ENCODE measurements around the gene PRSS56. TPM values are rescaled to one million over a fixed set of nuclear protein-coding genes. Genes with fewer than 3 reads are reported as not detected.
"Not testable (repeated sequence)": the region's sequence is repeated elsewhere in the genome, so short reads cannot be mapped to it uniquely, and the experiment has no call there.

Gene PRSS56
- total RNA-seq, 2 experiments from 2014 or later = not detected

- Mint-ChIP-seq H3K36me3 (no peaks in the 10 kb centered on the region), H3K4me1 (peaks cover 9% of the 10 kb centered on the region), H3K27me3 (peaks cover 43% of the 10 kb centered on the region), H3K27ac (no peak overlapping the region), H3K4me3 (no peak overlapping the region), H3K9me3 (no peaks in the 10 kb centered on the region)
- no peak for DNase-seq
Measured at GRCh38 chr2:232524771-232525170, 4.6 kb downstream of the PRSS56 start.

GRCh38 chr2:232525199-232525598 lies 5.0 kb downstream of the PRSS56 start:
- Mint-ChIP-seq H3K27me3 (peaks cover 41% of the 10 kb centered on the region), H3K27ac (no peak overlapping the region), H3K4me3 (no peak overlapping the region), H3K36me3 (no peaks in the 10 kb centered on the region), H3K4me1 (peaks cover 9% of the 10 kb centered on the region), H3K9me3 (no peaks in the 10 kb centered on the region)
- no peak for DNase-seq

- peaks cover 41% of the 10 kb centered on the region for H3K27me3 Mint-ChIP-seq
- no peak within 1 kb of the TSS for H3K4me3 Mint-ChIP-seq
- no peaks in the 10 kb centered on the region for H3K36me3 Mint-ChIP-seq
- no peaks in the 10 kb centered on the region for H3K9me3 Mint-ChIP-seq
- H3K4me1 Mint-ChIP-seq = peaks cover 9% of the 10 kb centered on the region
- no peak within 1 kb of the TSS for H3K27ac Mint-ChIP-seq
- no peak for DNase-seq
Measured at GRCh38 chr2:232525791-232526371, 5.7 kb downstream of the PRSS56 start, which contains the start of gene CHRND. Gene CHRND (plus strand): TSS chr2:232526160. CDS start chr2:232526216, 56 bp downstream.

- H3K4me1 Mint-ChIP-seq = peaks cover 9% of the 10 kb centered on the region
- no peaks in the 10 kb centered on the region for H3K9me3 Mint-ChIP-seq
- H3K36me3 Mint-ChIP-seq = no peaks in the 10 kb centered on the region
- no peak overlapping the region for H3K27ac Mint-ChIP-seq
- H3K27me3 Mint-ChIP-seq = peaks cover 37% of the 10 kb centered on the region
- H3K4me3 Mint-ChIP-seq = no peak overlapping the region
- DNase-seq = no peak
Measured at GRCh38 chr2:232526372-232526941, 6.3 kb downstream of the PRSS56 start.

GRCh38 chr2:232527905-232528470 lies 7.8 kb downstream of the PRSS56 start:
- H3K36me3 Mint-ChIP-seq = no peaks in the 10 kb centered on the region
- no peak overlapping the region for H3K27ac Mint-ChIP-seq
- H3K9me3 Mint-ChIP-seq = no peaks in the 10 kb centered on the region
- DNase-seq = no peak
- H3K27me3 Mint-ChIP-seq = peaks cover 30% of the 10 kb centered on the region
- no peak overlapping the region for H3K4me3 Mint-ChIP-seq
- H3K4me1 Mint-ChIP-seq = peaks cover 7% of the 10 kb centered on the region

GRCh38 chr2:232528746-232529460 lies 8.7 kb downstream of the PRSS56 start:
- Mint-ChIP-seq H3K36me3 (no peaks in the 10 kb centered on the region), H3K27ac (no peak overlapping the region), H3K4me1 (peaks cover 7% of the 10 kb centered on the region), H3K4me3 (no peak overlapping the region), H3K9me3 (no peaks in the 10 kb centered on the region), H3K27me3 (peaks cover 25% of the 10 kb centered on the region)
- DNase-seq = no peak

- DNase-seq = no peak
- peaks cover 16% of the 10 kb centered on the region for H3K27me3 Mint-ChIP-seq
- peaks cover 7% of the 10 kb centered on the region for H3K4me1 Mint-ChIP-seq
- H3K9me3 Mint-ChIP-seq = no peaks in the 10 kb centered on the region
- no peaks in the 10 kb centered on the region for H3K36me3 Mint-ChIP-seq
- no peak overlapping the region for H3K27ac Mint-ChIP-seq
- no peak overlapping the region for H3K4me3 Mint-ChIP-seq
Measured at GRCh38 chr2:232529806-232530547, 9.8 kb downstream of the PRSS56 start.

GRCh38 chr2:232530626-232531260 lies 10.6 kb downstream of the PRSS56 start:
- no peak overlapping the region for H3K27ac Mint-ChIP-seq
- peaks cover 15% of the 10 kb centered on the region for H3K27me3 Mint-ChIP-seq
- H3K4me1 Mint-ChIP-seq = peaks cover 7% of the 10 kb centered on the region
- no peaks in the 10 kb centered on the region for H3K36me3 Mint-ChIP-seq
- no peaks in the 10 kb centered on the region for H3K9me3 Mint-ChIP-seq
- H3K4me3 Mint-ChIP-seq = no peak overlapping the region
- DNase-seq = no peak

- no peaks in the 10 kb centered on the region for H3K9me3 Mint-ChIP-seq
- H3K4me1 Mint-ChIP-seq = peaks cover 7% of the 10 kb centered on the region
- no peak overlapping the region for H3K27ac Mint-ChIP-seq
- H3K27me3 Mint-ChIP-seq = peaks cover 6% of the 10 kb centered on the region
- H3K4me3 Mint-ChIP-seq = no peak overlapping the region
- DNase-seq = no peak
- no peaks in the 10 kb centered on the region for H3K36me3 Mint-ChIP-seq
Measured at GRCh38 chr2:232532419-232532818, 12.2 kb downstream of the PRSS56 start.

- not testable (repeated sequence) for H3K27me3 Mint-ChIP-seq, H3K4me3 Mint-ChIP-seq, H3K9me3 Mint-ChIP-seq, DNase-seq, H3K27ac Mint-ChIP-seq, H3K4me1 Mint-ChIP-seq, H3K36me3 Mint-ChIP-seq
Measured at GRCh38 chr2:232532821-232533220, 12.6 kb downstream of the PRSS56 start.

GRCh38 chr2:232533944-232534710 lies 13.9 kb downstream of the PRSS56 start:
- peaks cover 8% of the 10 kb centered on the region for H3K4me1 Mint-ChIP-seq
- H3K36me3 Mint-ChIP-seq = no peaks in the 10 kb centered on the region
- DNase-seq = no peak
- H3K4me3 Mint-ChIP-seq = no peak overlapping the region
- no peaks in the 10 kb centered on the region for H3K9me3 Mint-ChIP-seq
- H3K27ac Mint-ChIP-seq = no peak overlapping the region
- H3K27me3 Mint-ChIP-seq = peaks cover 12% of the 10 kb centered on the region

- Mint-ChIP-seq H3K36me3 (no peaks in the 10 kb centered on the region), H3K4me3 (no peak overlapping the region), H3K27ac (no peak overlapping the region), H3K27me3 (peaks cover 12% of the 10 kb centered on the region), H3K4me1 (peaks cover 8% of the 10 kb centered on the region), H3K9me3 (no peaks in the 10 kb centered on the region)
- DNase-seq = no peak
Measured at GRCh38 chr2:232534940-232535651, 14.9 kb downstream of the PRSS56 start.

GRCh38 chr2:232535761-232536530 lies 15.8 kb downstream of the PRSS56 start:
- Mint-ChIP-seq H3K4me3 (no peak overlapping the region), H3K27ac (no peak overlapping the region), H3K9me3 (no peaks in the 10 kb centered on the region), H3K27me3 (peaks cover 6% of the 10 kb centered on the region), H3K4me1 (peaks cover 8% of the 10 kb centered on the region), H3K36me3 (no peaks in the 10 kb centered on the region)
- no peak for DNase-seq
